PC-3 (cell line): ENCODE data around the gene NBDY.

Experiments
- EZH2 ChIP-seq: fragments of 300-600 bp; sonication (generic); IDR thresholded peaks from one replicate; pipeline ENCODE4 v1.6.1; 2017; ENCODE audit warnings: antibody characterized with exemption, mild to moderate bottlenecking, low read length; ENCODE audit not compliant: unreplicated experiment
- EZH2phosphoT487 ChIP-seq: fragments of 300-600 bp; sonication (generic); IDR thresholded peaks from 2 replicates; pipeline ENCODE4 v1.6.1; 2018; ENCODE audit warnings: mild to moderate bottlenecking, antibody characterized with exemption, low read length, borderline replicate concordance
- TF ChIP-seq, protein P1 (sequence below): fragments of 300-600 bp; sonication (generic); conservative IDR thresholded peaks from 2 replicates; pipeline ENCODE4 v1.5.1; 2017; ENCODE audit warnings: antibody characterized with exemption, low read depth, mild to moderate bottlenecking, low read length

GRCh38 chrX:56763556-56764152 is 34.6 kb downstream of the NBDY start:
- TF ChIP-seq, protein P1, sequence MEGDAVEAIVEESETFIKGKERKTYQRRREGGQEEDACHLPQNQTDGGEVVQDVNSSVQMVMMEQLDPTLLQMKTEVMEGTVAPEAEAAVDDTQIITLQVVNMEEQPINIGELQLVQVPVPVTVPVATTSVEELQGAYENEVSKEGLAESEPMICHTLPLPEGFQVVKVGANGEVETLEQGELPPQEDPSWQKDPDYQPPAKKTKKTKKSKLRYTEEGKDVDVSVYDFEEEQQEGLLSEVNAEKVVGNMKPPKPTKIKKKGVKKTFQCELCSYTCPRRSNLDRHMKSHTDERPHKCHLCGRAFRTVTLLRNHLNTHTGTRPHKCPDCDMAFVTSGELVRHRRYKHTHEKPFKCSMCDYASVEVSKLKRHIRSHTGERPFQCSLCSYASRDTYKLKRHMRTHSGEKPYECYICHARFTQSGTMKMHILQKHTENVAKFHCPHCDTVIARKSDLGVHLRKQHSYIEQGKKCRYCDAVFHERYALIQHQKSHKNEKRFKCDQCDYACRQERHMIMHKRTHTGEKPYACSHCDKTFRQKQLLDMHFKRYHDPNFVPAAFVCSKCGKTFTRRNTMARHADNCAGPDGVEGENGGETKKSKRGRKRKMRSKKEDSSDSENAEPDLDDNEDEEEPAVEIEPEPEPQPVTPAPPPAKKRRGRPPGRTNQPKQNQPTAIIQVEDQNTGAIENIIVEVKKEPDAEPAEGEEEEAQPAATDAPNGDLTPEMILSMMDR, result no peak
- TF ChIP-seq EZH2, result no peak
- TF ChIP-seq EZH2phosphoT487, result no peak
